HL-60/S4 treated with retinoic acid at 250 ng/mL for 4 days and 3 days (cell line): ENCODE data around the gene IGFBP5.

Source experiments
- in situ Hi-C: fragments of 300-500 bp; cut with MboI; formaldehyde crosslinking; loops from 2 replicates; pipeline ENCODE4 v1.7.0; 2022; ENCODE audit warnings: low sequenced_read_pairs

IGFBP5 gene

GRCh38 chr2:216695401-216695821, at the start of gene IGFBP5:
IGFBP5 (minus strand) TSS chr2:216695549; CDS start chr2:216694775, 774 bp downstream.
- in situ Hi-C loops = loop anchor here (10.0 to 25.0 kb wide), 2 partner anchors 819 to 1017 kb away; no protein-coding TSS in a partner anchor

GRCh38 chr2:216743781-216744180, 48.4 kb upstream of the IGFBP5 start:
- in situ Hi-C loops = no loop called here

GRCh38 chr2:216742411-216742810, 47.1 kb upstream of the IGFBP5 start:
- in situ Hi-C loops = no loop called here

GRCh38 chr2:216741223-216741593, 45.9 kb upstream of the IGFBP5 start:
- in situ Hi-C loops = no loop called here

GRCh38 chr2:216740557-216741222, 45.3 kb upstream of the IGFBP5 start:
- in situ Hi-C loops = no loop called here

GRCh38 chr2:216739035-216739434, 43.7 kb upstream of the IGFBP5 start:
- in situ Hi-C loops = no loop called here

- in situ Hi-C loops = no loop called here
Measured at GRCh38 chr2:216737676-216738075, 42.3 kb upstream of the IGFBP5 start.

- in situ Hi-C loops = no loop called here
Measured at GRCh38 chr2:216736326-216736725, 41.0 kb upstream of the IGFBP5 start.

- in situ Hi-C loops = no loop called here
Measured at GRCh38 chr2:216735668-216736067, 40.3 kb upstream of the IGFBP5 start.

- in situ Hi-C loops = no loop called here
Measured at GRCh38 chr2:216735086-216735485, 39.7 kb upstream of the IGFBP5 start.

- in situ Hi-C loops = no loop called here
Measured at GRCh38 chr2:216733046-216733445, 37.7 kb upstream of the IGFBP5 start.

GRCh38 chr2:216732334-216732733, 37.0 kb upstream of the IGFBP5 start:
- in situ Hi-C loops = no loop called here

GRCh38 chr2:216731465-216731864, 36.1 kb upstream of the IGFBP5 start:
- in situ Hi-C loops = no loop called here

GRCh38 chr2:216730871-216731270, 35.5 kb upstream of the IGFBP5 start:
- in situ Hi-C loops = no loop called here

- in situ Hi-C loops = no loop called here
Measured at GRCh38 chr2:216727346-216728122, 32.2 kb upstream of the IGFBP5 start.

- in situ Hi-C loops = no loop called here
Measured at GRCh38 chr2:216724190-216724589, 28.8 kb upstream of the IGFBP5 start.

GRCh38 chr2:216721141-216721540, 25.8 kb upstream of the IGFBP5 start:
- in situ Hi-C loops = no loop called here

GRCh38 chr2:216720722-216721121, 25.4 kb upstream of the IGFBP5 start:
- in situ Hi-C loops = no loop called here

- in situ Hi-C loops = no loop called here
Measured at GRCh38 chr2:216717907-216718615, 22.7 kb upstream of the IGFBP5 start.

- in situ Hi-C loops = no loop called here
Measured at GRCh38 chr2:216717491-216717901, 22.1 kb upstream of the IGFBP5 start.

- in situ Hi-C loops = no loop called here
Measured at GRCh38 chr2:216716109-216716508, 20.8 kb upstream of the IGFBP5 start.
